Fibroblast of skin of left biceps (primary cell): ENCODE results near the gene FBLN2.

Experiments used
- DNase-seq, 2 experiments: peaks; one replicate each; pipeline ENCODE4 v3.0.0-alpha.2; 2013; ENCODE audit warnings: low read depth in 2 of 2

The FBLN2 gene

DNA sequence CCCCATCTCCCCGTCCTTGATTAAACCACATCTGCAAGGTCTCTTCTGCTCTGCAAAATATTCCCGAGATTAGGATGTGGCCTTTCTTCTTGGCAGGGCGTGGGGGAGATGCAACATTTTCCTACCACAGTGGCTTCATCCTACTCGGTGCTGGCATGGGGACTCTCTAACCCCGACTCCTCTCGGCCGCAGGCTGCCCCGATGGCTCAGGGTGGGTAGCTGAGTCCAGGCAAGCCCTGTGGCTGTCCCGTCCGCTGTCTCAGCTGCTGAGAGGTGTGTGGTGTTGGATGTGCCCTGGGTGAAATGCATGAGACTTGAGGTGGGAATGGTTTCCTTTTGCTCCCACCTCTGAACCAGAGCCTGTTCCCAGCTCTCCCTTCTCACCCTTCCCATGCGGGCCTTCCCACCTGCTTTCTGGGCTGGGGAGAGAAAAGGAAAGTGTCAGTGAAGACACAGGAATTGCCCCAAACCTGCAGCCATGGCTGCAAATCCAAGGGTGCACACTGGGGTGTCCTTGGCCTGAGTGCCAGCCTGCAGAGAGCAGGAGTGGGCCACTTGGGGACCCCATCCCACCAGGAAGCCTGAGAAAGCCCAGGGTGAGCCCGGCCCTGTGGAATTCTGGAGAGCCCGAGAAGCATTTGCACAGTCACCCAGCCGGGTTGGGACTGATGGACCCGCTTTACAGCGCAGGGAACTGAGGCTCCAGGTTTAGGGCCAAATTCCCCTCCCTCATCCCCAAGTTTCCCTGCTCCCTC, 115.0 kb downstream of the FBLN2 start:
- DNase-seq, result no peak

GRCh38 chr3:13665582-13666226, 116.8 kb downstream of the FBLN2 start:
- no peak for DNase-seq

DNA sequence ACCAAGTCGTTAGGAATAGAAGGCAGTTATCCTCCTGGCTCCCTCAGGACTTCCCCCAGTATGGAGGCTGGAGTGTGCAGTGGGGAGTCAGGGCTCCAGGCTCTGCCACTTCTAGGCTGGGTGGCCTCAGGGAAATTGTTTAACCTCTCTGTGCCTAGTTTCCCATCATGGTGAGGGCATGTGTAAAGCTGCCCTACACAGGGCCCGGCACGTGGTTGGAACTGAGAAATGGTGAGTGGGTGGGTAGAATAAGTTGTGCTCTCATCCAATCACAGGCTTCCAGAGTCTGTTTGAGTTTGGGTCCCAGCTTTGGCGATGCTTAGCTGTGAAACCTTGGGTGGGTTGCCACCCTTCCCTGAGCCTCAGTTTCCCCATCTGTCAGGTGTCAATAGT, 117.3 kb downstream of the FBLN2 start:
- DNase-seq, result no peak

- DNase-seq, result no peak
Observed at GRCh38 chr3:13666781-13667709, 118.1 kb downstream of the FBLN2 start.

- no peak for DNase-seq
Observed at GRCh38 chr3:13668136-13668535, 119.2 kb downstream of the FBLN2 start.

DNA sequence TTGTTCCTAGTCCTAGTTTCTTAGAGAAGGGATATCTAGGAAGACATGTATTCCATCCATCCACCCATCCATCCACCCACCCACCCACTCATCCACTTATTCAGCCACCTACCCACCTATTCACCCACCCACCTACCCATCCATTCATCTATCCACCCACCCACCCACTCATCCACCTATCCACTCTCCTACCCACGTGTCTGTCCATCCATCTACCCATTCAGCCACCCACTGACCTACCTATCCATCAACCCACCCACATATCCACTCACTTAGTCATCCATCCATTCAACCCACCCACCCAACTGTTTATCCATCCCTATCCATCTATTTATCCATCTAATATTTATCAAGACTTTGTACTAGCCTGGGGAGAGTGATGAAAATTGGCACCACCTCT, 120.5 kb downstream of the FBLN2 start:
- DNase-seq, result no peak

DNA sequence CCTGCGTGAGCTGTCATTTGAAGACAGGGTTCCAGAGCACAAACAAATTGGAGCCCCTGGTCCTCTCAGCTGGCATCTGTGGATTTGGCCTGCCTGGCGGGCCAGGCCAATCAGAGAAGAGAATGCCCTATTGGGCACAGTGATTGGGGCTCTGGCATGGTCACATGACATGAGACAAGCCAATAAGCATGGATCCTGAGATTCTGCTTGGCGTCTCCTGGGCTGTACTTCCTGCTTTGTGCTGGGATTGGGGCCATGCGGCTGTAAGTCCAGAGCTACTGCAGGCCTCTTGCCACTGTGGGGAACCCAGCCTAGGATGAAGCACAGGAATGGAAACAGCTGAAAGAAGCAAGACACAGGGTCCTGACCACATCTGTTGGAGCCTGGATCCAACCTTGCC, 121.4 kb downstream of the FBLN2 start:
- DNase-seq, result no peak

DNA sequence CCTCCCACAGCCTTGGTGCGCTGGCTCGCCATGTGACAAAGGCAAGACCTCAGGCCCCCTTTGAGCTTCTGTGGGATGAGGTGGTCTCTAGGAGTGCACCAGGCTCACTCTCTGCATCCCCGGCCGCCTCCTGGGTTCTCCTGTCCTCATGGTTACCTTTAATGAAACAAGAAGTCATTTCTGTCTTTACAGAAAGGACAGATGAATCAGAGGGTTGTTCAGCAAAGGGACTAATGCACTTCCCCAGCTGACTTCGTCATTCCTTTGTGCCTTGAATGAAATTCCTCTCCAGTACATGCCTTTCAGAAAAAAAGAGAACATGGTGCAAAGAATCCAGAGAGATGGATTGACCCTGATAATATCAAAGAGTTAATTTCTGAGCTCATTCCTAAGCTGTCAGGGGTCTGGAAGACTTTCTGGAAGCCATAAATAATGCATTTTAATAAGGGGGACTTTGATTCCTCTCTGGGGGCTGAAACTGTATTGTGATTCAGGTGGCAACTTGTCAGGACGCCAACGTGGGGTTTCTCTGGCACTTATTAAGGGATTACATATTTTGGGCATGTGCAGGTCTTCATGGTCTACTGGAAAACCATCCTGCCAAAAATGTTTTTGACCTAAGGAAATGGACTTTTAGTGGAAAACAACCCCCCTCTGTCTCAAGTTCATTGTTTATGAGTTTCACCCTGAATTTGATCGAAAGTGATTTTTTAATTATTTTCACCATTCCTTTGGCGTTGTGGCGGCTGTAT, 122.7 kb downstream of the FBLN2 start:
- no peak for DNase-seq

GRCh38 chr3:13673207-13673606, 124.3 kb downstream of the FBLN2 start:
- no peak for DNase-seq

DNA sequence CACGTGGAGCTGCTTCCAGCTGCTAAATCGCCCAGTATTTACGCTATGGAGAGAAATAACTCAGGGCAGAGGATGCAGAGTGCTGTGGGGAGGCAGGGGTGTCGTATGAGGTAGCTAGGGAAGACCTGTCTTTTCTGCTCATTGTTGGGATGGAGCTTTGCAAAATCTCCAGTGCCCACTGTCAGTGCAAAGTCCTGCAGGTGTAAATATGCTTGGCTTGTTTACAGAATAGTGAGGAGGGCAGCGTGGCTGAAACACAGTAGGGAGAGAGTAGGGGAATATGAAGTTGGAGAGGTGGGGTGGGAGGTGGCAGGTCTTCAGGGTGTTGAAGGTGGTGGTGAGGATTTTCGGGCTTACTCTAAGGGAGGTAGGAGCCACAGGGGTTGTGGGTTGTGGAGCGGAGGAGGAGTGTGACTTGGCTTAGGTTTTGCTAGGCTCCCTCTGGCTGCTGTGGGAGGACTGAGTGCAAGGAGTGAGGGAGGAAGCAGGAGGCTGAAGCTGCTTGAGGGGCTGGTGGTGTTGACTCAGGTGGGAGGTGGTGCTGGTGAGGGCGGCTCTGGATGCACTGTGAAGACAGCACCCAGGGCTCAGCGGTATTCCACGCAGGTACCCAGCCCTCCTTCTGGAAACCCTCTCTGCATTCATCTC, 125.7 kb downstream of the FBLN2 start:
- no peak for DNase-seq

- no peak for DNase-seq
Observed at GRCh38 chr3:13676356-13677017, 127.6 kb downstream of the FBLN2 start.

GRCh38 chr3:13677272-13677671, 128.3 kb downstream of the FBLN2 start:
- no peak for DNase-seq

DNA sequence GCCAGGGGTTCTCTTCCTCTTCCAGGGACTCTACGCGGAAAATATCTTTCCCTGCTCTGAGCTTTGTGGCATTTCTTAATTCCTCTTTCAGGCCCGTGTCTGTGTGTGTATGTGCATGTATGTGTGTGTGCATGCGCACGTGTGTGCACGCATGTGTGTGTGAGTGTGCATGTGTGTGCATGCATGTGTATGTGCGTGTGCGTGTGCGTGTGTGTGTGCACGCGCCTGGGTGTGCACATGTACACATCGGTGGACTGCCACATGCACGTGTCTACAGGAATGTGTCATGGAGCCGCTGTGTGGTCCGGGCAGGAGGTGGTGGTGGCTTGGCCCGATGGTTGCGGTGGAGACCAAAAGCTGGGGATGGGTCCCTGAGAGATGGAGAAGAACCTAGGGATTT, 133.0 kb downstream of the FBLN2 start:
- DNase-seq, result no peak

DNA sequence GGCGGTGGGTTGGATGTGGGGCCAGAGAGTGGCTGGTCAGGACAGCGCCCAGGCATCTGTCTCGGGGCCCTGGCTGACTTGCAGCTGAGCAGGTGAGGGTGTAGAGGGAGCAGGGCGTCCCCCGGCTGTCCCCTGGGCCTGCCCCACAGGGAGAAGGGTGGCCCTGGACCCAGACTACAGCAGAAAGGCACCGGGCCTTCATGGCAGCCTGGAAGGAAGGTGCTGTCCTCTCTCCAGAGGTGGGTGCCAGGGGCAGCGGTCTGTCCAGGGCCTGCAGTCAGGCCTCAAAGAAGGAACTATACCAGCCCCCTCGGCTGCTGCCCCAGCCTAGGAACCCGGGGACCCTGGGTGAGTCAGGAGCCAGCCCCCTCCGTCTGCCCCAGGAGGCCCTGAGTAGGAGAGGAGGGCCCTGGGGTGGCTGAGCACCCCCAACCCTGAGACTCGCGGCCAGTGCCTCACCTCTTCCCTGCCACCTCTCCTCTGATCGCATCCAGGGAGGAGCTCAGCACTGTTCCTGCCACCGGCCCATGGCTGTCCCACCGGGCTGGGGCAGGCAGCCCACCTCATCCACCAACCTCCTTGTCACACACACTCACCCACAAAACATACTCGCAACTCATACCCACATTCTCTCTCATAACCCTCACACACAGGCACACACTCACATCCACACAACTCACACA, 133.5 kb downstream of the FBLN2 start:
- no peak for DNase-seq

GRCh38 chr3:13683288-13683687, 134.4 kb downstream of the FBLN2 start:
- no peak for DNase-seq

GRCh38 chr3:13683772-13684171, 134.8 kb downstream of the FBLN2 start:
- DNase-seq, result no peak

DNA sequence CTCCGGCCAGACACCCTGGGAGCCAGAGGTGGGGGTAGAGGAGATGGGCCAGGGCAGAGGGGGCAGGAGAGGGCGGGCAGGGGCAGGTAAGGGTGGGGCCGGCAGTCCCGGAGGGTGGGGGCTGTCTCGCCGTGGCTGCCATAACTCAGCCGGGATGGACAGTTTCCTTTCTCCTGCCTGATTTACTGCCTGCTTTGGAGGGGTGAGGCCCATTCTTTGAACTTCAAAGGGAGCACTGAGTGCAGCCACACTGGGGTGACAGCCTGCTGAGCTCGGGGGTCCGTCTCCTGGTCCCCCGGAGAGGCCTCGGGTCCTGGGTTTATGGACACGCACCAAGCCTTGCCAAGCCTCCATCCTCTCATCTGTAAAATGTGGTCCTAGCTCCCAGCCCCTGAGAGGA, 135.4 kb downstream of the FBLN2 start:
- no peak for DNase-seq

GRCh38 chr3:13684854-13685253, 135.9 kb downstream of the FBLN2 start:
- DNase-seq, result no peak

DNA sequence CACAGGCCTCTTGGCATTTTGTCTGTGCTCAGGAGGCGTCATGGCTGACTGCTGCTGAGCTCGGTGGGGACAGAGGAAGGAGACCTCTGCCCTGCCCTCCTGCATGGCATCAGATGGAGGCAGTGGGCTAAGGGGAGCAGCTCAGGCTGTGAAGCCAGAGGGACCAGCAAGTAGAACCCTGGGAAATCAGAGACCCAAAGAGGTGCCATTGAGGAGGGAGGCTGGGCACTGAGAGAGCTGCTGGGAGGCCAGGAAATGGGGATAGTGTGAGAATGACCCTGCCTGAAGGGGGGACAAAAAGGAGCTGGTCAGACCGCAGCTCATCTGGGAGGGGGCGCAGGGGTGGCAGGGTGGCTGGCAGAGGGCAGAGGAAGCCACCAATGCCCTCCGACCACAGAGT, 136.8 kb downstream of the FBLN2 start:
- DNase-seq, result no peak
